Smooth muscle cell (in vitro differentiated cells): Measurements from ENCODE around the gene NPDC1. TPM values are rescaled to one million over a fixed set of nuclear protein-coding genes. Genes with fewer than 3 reads are reported as not detected.

ENCODE experiments used
- DNase-seq: peaks from one replicate; lab custom pipeline; 2025; ENCODE audit not compliant: unreplicated experiment; lab: John Stamatoyannopoulos, UW
- H2AFZ ChIP-seq: fragments of 200-600 bp; sonication (generic); 2 replicates; pipeline ENCODE4 v1.6.0; 2016; ENCODE audit warnings: antibody characterized with exemption, low read depth, mild to moderate bottlenecking
- H3F3A ChIP-seq: fragments of 200-600 bp; sonication (generic); 2 replicates; pipeline ENCODE4 v1.6.0; 2017; ENCODE audit warnings: antibody characterized with exemption, low read depth
- H3K27ac ChIP-seq: fragments of 200-600 bp; sonication (generic); 2 replicates; pipeline ENCODE4 v1.5.1; 2016; ENCODE audit warnings: low read depth, mild to moderate bottlenecking
- H3K27me3 ChIP-seq: fragments of 200-600 bp; sonication (generic); 2 replicates; pipeline ENCODE4 v1.6.1; 2016; ENCODE audit warnings: low read depth, mild to moderate bottlenecking
- H3K36me3 ChIP-seq: fragments of 200-600 bp; sonication (generic); 2 replicates; pipeline ENCODE4 v1.5.1; 2016; ENCODE audit warnings: low read depth
- H3K4me1 ChIP-seq: fragments of 200-600 bp; sonication (generic); 2 replicates; pipeline ENCODE4 v1.5.1; 2016; ENCODE audit warnings: low read depth
- H3K4me2 ChIP-seq: fragments of 200-600 bp; sonication (generic); 2 replicates; pipeline ENCODE4 v1.6.0; 2016; ENCODE audit warnings: mild to moderate bottlenecking
- H3K4me3 ChIP-seq: fragments of 200-600 bp; sonication (generic); 2 replicates; pipeline ENCODE4 v1.5.1; 2016; ENCODE audit warnings: mild to moderate bottlenecking
- H3K79me2 ChIP-seq: fragments of 200-600 bp; sonication (generic); 2 replicates; pipeline ENCODE4 v1.6.0; 2016; ENCODE audit warnings: low read depth, mild to moderate bottlenecking
- H3K9ac ChIP-seq: fragments of 200-600 bp; sonication (generic); 2 replicates; pipeline ENCODE4 v1.6.0; 2016; ENCODE audit warnings: low read depth
- H3K9me3 ChIP-seq: fragments of 200-600 bp; sonication (generic); replicated peaks from 2 replicates; pipeline ENCODE4 v1.5.1; 2016; ENCODE audit warnings: low read depth
- H4K20me1 ChIP-seq: fragments of 200-600 bp; sonication (generic); 2 replicates; pipeline ENCODE4 v1.6.0; 2016; ENCODE audit warnings: low read depth
- CTCF ChIP-seq: fragments of 200-600 bp; sonication (generic); IDR thresholded peaks from 2 replicates; pipeline ENCODE4 v1.5.1; 2017; ENCODE audit warnings: borderline replicate concordance, mild to moderate bottlenecking, antibody characterized with exemption; ENCODE audit not compliant: insufficient read depth, poor library complexity, severe bottlenecking
- WGBS: methylation state at CpG from one replicate; pipeline ENCODE4 v1.1.7; 2016; ENCODE audit warnings: low lambda C conversion rate; 5-methylcytosine and 5-hydroxymethylcytosine counted together
- polyA plus RNA-seq: library from polyadenylated mRNA; unstranded; fragments of >200 nt; fragmentation: Nextera tagmentation; extraction: Ambion mirVana; gene quantifications from 2 replicates; pipeline ENCODE4 v1.2.1, GENCODE V29; 2016
- total RNA-seq: library from RNA; depleted of rRNA; stranded (reverse); fragments of >200 nt; gene quantifications from 2 replicates; pipeline ENCODE4 v1.2.3, GENCODE V29; 2014

NPDC1 gene
- total and polyA plus RNA-seq, 2 experiments from 2014 or later, result 9.9 to 19.3 TPM

- WGBS, result 94% methylated on average over 18 of the region's 23 CpGs
- no peak overlapping the region for H3K4me2 ChIP-seq
- no peak overlapping the region for H3K4me3 ChIP-seq
- no peak for TF ChIP-seq CTCF
- no peak overlapping the region for H3K9ac ChIP-seq
- no peak overlapping the region for H2AFZ ChIP-seq
- H3K36me3 ChIP-seq, result no peaks in the 10 kb centered on the region
- H3K27ac ChIP-seq, result no peak overlapping the region
- no peaks in the 10 kb centered on the region for H3K79me2 ChIP-seq
- H3F3A ChIP-seq, result no peaks in the 10 kb centered on the region
- peaks cover 5% of the 10 kb centered on the region for H3K4me1 ChIP-seq
- no peaks in the 10 kb centered on the region for H3K27me3 ChIP-seq
- peaks cover 5% of the 10 kb centered on the region for H4K20me1 ChIP-seq
- no peak for DNase-seq
- no peaks in the 10 kb centered on the region for H3K9me3 ChIP-seq
Measured at GRCh38 chr9:137022662-137023008, 23.3 kb downstream of the NPDC1 start.

GRCh38 chr9:137021979-137022661 is 23.9 kb downstream of the NPDC1 start:
- H3F3A ChIP-seq, result no peaks in the 10 kb centered on the region
- no peaks in the 10 kb centered on the region for H3K27me3 ChIP-seq
- TF ChIP-seq CTCF, result no peak
- H3K27ac ChIP-seq, result no peak overlapping the region
- H3K9ac ChIP-seq, result no peak overlapping the region
- no peak overlapping the region for H3K4me2 ChIP-seq
- no peak overlapping the region for H2AFZ ChIP-seq
- no peaks in the 10 kb centered on the region for H3K36me3 ChIP-seq
- no peak overlapping the region for H3K4me3 ChIP-seq
- no peaks in the 10 kb centered on the region for H3K9me3 ChIP-seq
- no peaks in the 10 kb centered on the region for H3K79me2 ChIP-seq
- 70% methylated on average over 10 of the region's 30 CpGs for WGBS
- peaks cover 5% of the 10 kb centered on the region for H4K20me1 ChIP-seq
- H3K4me1 ChIP-seq, result peaks cover under 1% of the 10 kb centered on the region
- DNase-seq, result no peak

GRCh38 chr9:137021568-137021978 is 24.4 kb downstream of the NPDC1 start:
- no peaks in the 10 kb centered on the region for H3K79me2 ChIP-seq
- H3K4me3 ChIP-seq, result no peak overlapping the region
- no peak for TF ChIP-seq CTCF
- H4K20me1 ChIP-seq, result peaks cover 5% of the 10 kb centered on the region
- H3F3A ChIP-seq, result no peaks in the 10 kb centered on the region
- H3K36me3 ChIP-seq, result no peaks in the 10 kb centered on the region
- H3K9me3 ChIP-seq, result no peaks in the 10 kb centered on the region
- no peaks in the 10 kb centered on the region for H3K27me3 ChIP-seq
- H3K27ac ChIP-seq, result no peak overlapping the region
- WGBS, result 94% methylated on average over 6 of the region's 6 CpGs
- H3K4me2 ChIP-seq, result no peak overlapping the region
- no peak overlapping the region for H2AFZ ChIP-seq
- DNase-seq, result no peak
- no peaks in the 10 kb centered on the region for H3K4me1 ChIP-seq
- H3K9ac ChIP-seq, result no peak overlapping the region
